Peyer's patch (tissue), 4 donors: ENCODE measurements around the gene SAMM50.

ENCODE experiments used
- POLR2A ChIP-seq, 2 donors: fragments of 450-650 bp; IDR thresholded peaks; one replicate each; pipeline ENCODE4 v1.5.1; 2017; ENCODE audit warnings: antibody characterized with exemption in 2 of 2, mild to moderate bottlenecking in 2 of 2, moderate library complexity in 2 of 2
- TF ChIP-seq, protein P1 (sequence below), 6 experiments: fragments of 450-650 bp in 4 of 6; fragments of 200-600 bp in 2 of 6; sonication (generic) in 1 of 6; IDR thresholded peaks; one replicate each; pipeline ENCODE4 v1.5.1; 2017 to 2019; ENCODE audit warnings: antibody characterized with exemption in 6 of 6, mild to moderate bottlenecking in 3 of 6, moderate library complexity in 1 of 6

DNA sequence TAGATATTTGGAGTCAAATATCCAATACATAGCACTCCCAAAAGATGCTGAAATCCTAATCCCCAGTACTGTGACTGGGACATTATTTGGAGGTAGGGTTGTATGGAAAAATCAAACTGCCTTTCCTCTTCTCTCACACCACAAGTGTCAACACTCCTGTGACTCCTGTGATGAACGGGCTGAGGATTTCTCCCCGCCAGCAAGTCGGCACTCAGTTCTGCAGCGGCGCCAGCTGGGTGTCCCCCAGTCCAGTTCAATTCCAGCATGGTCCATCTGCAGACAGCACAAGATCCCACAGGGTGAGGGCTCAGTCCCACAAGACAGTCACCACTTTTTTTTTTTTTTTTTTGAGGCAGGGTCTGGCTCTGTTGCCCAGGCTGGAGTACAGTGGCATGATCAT is 64.6 kb downstream of the SAMM50 start:
- TF ChIP-seq, protein P1, sequence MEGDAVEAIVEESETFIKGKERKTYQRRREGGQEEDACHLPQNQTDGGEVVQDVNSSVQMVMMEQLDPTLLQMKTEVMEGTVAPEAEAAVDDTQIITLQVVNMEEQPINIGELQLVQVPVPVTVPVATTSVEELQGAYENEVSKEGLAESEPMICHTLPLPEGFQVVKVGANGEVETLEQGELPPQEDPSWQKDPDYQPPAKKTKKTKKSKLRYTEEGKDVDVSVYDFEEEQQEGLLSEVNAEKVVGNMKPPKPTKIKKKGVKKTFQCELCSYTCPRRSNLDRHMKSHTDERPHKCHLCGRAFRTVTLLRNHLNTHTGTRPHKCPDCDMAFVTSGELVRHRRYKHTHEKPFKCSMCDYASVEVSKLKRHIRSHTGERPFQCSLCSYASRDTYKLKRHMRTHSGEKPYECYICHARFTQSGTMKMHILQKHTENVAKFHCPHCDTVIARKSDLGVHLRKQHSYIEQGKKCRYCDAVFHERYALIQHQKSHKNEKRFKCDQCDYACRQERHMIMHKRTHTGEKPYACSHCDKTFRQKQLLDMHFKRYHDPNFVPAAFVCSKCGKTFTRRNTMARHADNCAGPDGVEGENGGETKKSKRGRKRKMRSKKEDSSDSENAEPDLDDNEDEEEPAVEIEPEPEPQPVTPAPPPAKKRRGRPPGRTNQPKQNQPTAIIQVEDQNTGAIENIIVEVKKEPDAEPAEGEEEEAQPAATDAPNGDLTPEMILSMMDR (IDR thresholded peaks at IDR 0.05), result no peak
- TF ChIP-seq POLR2A (IDR thresholded peaks at IDR 0.05), result no peak
